GM04503 (cell line): ENCODE data around the gene NPC1.
"Not testable (repeated sequence)": the region's sequence is repeated elsewhere in the genome, so short reads cannot be mapped to it uniquely, and the experiment has no call there.

Source experiments
- DNase-seq: peaks from one replicate; pipeline ENCODE4 v3.0.0-alpha.2; 2012; ENCODE audit warnings: low read depth

NPC1 gene

DNA sequence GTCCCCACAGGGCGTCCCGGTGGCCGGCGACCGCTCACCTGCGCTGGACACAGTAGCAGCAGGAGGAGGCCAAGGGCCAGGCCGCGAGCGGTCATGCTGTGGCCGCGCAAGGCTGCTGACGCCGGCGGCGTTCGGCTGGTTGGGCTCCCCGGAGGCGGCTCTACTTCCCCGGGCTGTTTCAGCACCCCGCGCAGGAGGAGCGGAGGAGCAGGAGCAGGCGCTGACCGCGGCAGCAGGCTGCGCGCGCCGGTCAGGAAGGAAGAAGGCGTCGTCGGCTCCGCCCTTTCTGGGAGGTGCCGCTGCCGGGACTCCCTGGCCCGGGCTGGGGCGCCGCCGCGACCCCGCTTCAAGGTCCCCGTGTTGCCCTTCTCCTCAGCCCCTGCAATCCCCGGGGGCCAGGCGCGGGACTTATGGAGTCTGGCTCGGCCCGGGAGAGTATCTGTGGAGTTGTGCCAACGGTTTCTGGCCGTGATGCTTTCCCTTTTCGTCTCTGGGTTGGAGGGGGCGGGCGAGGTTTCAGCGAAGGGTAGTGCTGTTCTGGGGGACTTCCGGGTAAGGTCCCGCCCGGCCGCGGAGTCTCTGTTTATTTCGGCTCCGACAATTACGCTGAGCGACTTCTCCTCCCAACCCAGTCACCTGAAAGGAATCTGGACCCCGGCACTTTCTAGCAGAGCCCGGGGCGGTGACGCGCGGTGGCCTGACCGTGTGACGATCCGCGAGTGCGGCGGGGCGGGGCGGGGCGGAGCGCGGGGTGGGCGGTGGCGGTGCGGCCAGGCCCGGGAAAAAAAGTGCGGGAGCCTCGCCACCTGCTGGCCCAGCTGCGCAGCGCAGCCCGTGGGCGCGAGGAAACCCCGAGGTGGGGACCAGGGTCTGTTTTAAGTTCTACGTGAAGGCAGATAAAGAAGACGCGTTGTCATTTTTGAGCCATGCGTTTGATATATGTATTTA lies at the start of gene NPC1:
TSS of gene NPC1 (minus strand) at position 258 of the 948 bp plus-strand sequence. CDS start at position 95, 163 bp downstream.
- DNase-seq = peak; percentile 74

- no peak for DNase-seq
Observed at GRCh38 chr18:23636071-23636399, 49.7 kb upstream of the NPC1 start.

DNA sequence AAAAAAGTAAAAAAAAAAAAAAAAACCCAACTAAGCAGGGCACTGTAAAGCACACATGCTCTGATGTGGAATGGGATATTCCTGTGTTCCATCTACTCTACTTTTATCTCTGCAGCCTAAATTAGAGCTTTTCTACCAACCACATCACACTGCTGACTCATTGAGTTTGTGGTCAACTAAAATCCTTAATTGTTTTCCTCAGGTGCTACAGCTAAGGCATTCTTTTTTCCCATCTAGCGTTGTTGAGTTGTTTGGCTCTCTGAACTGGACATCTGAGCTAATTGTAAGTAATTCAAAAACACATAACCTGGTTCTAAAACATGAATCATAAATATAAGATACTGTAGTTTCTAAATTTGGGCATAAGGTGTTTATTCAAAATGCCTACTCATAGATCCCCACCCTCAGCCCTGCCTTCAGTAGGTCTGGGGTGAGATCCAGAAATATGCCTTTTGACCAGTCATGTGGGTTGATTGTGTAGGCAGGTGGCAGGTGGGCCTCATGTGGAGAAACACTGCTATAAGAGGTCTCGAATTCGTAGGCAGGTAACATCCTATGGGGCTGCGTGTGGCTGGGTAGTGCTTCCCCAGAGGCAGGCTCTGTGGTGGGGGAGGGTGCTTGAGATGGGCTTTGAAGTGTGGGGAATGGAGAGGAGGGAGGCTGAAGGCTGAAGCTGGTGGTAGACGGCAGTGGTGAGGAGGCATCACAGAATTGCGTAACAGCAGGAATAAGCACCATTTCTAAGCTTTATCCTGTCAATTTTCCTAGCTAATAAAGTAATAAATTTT lies 49.2 kb upstream of the NPC1 start:
- DNase-seq = no peak

DNA sequence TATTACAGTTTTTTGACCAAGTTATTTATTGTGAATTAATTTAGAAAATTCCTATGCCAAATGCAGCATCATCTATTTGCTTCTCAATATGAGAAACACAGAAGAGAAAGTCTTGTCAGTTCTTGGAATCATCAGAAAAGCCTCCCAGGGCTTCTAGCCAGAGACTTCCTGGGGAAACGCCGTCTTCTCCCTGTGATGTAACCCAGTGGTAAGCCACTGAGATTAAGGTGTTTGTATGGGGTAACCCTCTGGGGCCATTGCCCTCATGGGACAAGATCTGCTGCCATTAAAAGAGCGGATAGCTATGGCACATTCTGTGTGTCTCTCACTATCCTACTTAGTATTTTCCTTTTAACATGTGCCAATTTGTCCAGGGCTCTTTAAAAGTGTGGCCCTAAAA lies 48.4 kb upstream of the NPC1 start:
- no peak for DNase-seq

DNA sequence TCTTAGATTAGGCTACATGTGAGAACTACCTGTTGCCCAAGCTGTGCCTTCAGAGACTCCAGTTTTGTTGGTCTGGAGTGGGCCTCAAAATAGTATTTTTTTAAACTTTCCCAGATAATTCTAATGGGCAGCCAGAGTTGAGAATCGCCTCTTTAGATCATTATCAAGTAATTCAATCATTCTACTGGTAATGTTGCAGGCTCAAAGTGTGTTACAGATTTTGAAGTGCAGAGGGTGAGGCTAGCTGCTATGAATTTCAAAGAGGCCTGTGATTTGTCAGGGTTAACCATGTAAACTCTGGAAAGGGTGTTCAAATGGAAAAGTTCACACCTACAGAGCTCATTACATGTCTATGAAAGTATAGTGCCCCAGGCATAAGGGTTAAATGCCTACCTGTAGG lies 46.3 kb upstream of the NPC1 start:
- DNase-seq = no peak

DNA sequence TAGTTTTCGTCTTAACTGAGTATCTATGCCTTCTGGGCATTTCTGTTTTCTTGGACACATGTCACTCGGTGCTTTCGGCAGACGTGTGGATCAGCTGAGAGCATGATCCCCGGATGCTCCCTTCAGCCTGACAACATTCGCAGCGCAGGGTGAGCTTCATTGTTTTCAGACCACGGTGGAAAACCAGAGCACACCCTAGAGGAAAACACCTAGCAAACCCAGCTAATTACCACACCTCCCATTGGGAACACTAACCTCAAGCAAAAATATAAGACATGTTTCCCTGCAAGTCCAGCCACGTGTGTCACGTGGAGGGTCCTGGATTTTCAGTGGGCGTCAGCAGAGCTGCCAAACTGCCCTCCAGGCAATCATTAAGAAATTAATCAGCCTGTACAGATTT lies 45.4 kb upstream of the NPC1 start:
- no peak for DNase-seq

- no peak for DNase-seq
Observed at GRCh38 chr18:23631312-23631711, 45.0 kb upstream of the NPC1 start.

DNA sequence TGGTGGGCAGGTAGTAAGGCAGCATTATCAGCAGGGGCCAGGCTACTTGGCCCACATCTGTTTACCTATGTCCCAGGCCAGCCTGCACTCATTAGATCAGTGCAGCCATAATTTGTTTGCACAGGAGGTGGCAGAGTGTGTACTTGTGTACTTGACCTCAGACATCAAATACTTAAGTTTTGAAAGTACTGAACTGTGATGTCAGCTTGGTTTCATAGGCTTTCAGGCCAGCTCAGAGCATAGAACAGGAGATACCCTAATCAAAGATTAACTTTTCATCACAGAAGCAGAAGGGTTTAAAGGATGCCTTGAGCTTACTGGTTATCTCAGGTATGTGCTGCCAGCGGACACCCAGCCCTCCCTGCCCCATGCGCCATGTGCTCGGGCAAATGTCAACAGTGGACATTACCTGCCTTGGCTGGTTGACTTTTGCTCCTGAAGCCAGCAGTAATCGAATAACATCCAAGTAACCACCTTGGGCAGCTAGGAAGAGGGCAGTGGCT lies 43.2 kb upstream of the NPC1 start:
- DNase-seq = no peak

DNA sequence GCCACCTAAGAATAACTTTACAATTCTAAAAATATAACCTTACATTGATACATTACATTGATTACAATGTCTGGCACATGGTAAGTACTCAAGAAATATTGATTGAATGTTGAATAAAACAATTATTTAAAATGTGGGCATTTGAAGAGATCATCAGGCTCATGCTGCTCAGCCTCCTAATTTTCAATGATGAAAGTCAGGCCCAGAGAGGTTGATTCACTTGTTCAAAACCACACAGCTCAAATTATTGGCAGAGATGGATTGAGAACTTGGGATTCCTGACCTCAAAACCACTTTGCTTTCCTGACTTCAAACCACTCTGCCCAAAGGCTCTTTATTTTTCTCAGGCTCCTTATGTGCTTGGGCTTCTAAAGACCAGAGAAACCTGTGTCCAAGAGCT lies 41.7 kb upstream of the NPC1 start:
- DNase-seq = no peak

DNA sequence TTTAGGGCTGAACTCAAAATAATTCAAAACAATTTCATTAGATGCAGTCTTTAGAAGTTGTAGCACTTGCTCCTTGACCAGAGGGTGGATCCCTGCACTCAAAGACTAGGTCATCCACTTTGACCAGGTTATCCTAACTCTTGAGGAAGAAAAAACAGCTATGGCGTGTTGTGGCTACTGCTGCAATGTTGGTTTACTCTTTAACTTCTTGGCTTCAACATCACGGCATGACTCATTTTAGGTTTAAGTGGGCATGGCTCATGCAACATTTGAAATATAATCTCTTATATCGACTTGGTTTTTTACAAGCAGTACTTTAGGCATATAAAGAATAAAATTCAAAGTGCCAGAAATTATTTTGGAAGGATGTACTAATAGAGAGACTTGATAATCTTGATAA lies 41.0 kb upstream of the NPC1 start:
- DNase-seq = no peak

DNA sequence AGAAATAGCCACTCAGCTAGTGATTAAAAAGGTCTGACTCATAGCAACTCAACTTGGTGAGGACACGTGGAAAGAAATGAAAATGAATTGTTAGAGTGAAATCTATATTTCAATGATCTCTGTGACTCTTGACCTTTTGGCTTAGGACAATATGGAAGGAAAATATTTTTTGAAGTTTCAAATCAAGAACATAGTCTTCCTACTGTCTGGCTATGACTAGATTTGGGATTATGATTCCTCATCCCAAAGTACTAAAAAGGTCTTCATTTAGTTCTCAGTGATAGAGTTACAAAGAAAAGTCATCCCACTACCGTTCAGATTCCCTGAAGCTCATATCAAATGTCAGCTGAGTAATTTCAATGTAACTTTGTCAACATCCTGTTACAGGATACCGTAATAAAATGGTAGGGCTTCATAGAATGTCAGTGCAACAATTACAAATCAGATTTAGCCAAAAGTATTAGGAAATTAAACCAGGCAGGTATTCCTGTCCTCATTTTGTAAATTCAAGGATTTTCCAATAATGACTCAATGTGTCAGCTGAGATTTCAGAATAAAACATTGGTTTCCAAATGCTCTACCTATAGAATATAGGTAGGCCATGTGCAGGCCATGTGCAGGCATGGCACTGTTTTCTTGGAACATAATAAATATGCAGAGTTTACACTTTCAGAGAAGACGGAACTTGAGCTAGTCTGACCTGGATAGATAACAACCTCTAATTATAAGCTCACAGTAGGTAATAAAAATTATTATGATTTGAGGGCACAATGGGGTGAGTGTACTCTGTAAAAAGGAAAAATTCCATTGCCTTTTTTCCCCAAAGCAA lies 40.4 kb upstream of the NPC1 start:
- DNase-seq = no peak

DNA sequence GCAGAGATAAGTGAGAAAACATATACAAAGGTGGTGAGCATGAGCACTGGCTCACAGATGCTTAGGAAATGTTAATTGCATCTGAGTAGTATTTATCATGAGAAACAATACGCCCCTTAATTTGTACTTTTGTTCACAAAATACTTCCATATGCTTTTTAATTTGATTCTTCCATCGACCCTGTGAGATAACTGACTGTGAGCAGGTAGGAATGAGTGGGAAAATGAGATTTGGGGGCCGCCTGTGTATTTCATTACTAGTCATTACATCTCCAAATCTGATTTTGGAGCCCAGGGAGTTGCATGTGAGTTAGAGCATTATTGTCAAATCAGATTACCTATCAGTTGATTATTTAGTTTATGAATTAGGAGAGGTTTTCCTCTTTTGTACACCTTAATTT lies 36.7 kb upstream of the NPC1 start:
- DNase-seq = no peak

- DNase-seq = no peak
Observed at GRCh38 chr18:23619388-23619881, 33.1 kb upstream of the NPC1 start.

DNA sequence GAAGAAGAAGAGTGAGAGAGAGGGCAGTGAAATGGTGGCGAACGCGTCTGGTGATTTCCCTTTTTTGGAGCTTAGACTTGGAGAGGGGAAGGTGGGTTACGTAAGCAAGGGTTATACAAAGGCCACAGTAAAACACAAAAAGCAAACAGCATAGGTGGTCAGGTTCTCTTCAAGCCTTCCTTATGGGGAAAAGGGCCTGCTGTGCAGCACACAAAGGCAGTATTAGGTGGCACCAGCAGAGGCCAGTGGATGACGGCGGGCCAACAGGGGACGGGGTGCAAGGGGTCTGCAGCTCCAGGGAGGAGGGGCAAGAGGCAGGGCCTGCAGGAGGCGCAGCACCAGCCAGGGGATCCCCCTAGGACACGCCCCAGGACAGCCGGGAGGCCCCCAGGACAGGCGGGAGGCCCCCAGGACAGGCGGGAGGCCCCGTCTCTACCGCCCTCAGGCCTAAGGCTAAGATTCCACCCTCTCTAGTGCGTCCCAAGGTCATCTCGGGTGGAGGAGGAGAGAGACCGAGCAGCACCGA lies 32.6 kb upstream of the NPC1 start:
- DNase-seq = no peak

GRCh38 chr18:23617412-23618014 lies 31.2 kb upstream of the NPC1 start:
- no peak for DNase-seq

DNA sequence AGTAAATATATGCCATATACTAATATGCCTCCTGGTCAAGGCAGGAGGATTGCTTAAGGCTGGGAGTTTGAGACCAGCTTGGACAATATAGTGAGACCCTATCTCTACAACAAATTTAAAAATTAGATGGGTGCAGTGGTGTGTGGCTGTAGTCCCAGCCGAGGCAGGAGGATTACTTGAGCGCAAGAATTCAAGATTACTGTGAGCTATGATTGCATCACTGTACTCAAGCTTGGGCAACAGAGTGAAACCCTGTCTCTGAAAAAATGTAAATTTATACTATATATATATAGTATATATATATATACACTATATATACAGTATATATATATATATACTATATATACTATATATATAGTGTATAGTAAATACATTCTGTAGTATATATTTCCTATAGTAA lies 30.0 kb upstream of the NPC1 start:
- DNase-seq = no peak

- no peak for DNase-seq
Observed at GRCh38 chr18:23614891-23615290, 28.6 kb upstream of the NPC1 start.

GRCh38 chr18:23614413-23614812 lies 28.1 kb upstream of the NPC1 start:
- no peak for DNase-seq

GRCh38 chr18:23613091-23613475 lies 26.8 kb upstream of the NPC1 start:
- DNase-seq = not testable (repeated sequence)

DNA sequence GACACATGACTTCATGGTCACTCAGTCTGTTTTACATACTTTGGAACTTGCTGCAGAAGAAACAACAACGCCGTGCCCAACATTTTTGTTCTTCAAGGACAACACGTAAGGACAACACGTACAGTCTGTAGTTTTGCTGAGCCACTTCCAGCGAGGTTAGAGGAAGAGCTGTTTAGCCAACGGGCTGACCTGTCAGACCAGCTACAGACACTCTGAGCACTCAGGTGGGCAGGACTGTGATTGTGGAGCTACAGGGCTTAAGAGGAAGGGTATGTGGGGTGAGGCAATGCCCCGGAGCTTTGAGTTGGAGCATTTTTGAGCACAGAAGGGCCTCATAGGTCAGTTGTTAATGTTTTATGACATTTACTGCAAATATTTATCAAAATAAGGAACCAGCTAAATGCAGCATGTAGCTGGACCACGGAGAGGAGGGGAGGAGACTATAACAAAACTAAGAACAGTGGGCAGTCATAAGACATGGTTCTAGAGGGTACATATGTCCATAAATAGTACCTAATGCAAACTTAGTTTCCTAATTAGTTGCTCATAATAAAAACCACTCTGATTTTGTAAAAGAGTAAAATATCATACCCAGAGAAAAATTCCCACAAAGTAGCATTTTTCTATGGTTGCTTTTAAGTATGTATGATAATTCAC lies 26.3 kb upstream of the NPC1 start:
- DNase-seq = no peak
